ENCODE results near the gene GNGT2. TPM values are rescaled to one million over a fixed set of nuclear protein-coding genes. Genes with fewer than 3 reads are reported as not detected.

GNGT2 gene
- total RNA-seq, 2 donors from 2014 or later: 3.0 to 4.4 TPM

DNA sequence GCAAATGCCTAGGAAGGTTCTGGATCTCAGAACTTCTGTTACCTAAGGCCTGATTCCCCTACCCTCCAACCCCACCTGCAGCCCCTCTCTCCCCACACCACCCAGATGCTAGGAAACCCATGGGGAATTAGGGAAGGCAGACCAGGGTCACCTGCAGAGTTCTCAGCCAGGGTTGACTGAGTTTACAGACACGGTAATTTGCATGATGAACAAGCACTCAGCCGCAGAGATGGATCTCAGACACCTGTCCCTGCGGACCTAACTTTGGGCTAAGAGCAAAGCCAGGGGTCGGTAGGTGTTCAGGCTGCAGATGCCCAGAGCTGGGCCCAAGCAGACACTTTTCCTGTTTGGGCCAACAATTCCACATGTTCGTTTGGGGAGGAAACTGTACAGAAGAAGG lies 3.0 kb upstream of the GNGT2 start:
- H3K9me3 ChIP-seq (ENCODE audit: control insufficient read depth, low read length, poor library complexity, severe bottlenecking): no peaks in the 10 kb centered on the region
- Mint-ChIP-seq H3K36me3 (ENCODE audit: low read depth) (peaks cover 3% of the 10 kb centered on the region), H3K27me3 (no peaks in the 10 kb centered on the region), H3K27ac (peak overlapping the region; percentile 89), H3K4me3 (peak overlapping the region; percentile 69), H3K4me1 (peaks cover 76% of the 10 kb centered on the region)
- ATAC-seq (no peak), DNase-seq (no peak)

DNA sequence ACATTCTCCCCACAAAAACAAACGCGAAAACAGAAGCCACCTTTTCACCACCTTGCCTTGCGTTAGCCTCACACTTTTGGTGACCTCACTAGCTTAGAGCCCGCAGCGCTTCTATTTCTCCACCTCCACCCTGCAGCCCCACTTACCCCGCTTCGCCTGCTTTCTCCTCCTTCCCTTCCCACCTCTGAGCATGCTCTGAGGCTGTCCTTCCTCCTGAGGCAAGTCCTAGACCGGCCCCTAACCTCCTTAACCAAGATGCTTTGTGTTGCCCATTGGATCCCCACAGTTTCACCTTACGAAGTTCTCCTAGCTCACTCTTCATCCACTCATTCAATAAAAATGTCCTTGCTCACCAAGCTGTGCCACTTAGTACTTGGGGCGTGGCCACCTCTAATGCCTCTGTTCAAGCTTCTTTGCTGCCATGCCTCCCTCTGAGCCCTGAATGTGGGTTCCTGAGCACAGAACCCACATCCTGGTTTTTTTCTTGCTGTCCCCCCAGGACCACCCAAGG lies 1.3 kb downstream of the GNGT2 start:
- Mint-ChIP-seq H3K27me3 (no peaks in the 10 kb centered on the region), H3K4me3 (peak overlapping the region; percentile 97), H3K27ac (peak overlapping the region; percentile 94), H3K4me1 (peaks cover 49% of the 10 kb centered on the region), H3K36me3 (ENCODE audit: low read depth) (peaks cover 3% of the 10 kb centered on the region)
- no peaks in the 10 kb centered on the region for H3K9me3 ChIP-seq (ENCODE audit: control insufficient read depth, low read length, poor library complexity, severe bottlenecking)
- ATAC-seq: no peak
- no peak for DNase-seq

DNA sequence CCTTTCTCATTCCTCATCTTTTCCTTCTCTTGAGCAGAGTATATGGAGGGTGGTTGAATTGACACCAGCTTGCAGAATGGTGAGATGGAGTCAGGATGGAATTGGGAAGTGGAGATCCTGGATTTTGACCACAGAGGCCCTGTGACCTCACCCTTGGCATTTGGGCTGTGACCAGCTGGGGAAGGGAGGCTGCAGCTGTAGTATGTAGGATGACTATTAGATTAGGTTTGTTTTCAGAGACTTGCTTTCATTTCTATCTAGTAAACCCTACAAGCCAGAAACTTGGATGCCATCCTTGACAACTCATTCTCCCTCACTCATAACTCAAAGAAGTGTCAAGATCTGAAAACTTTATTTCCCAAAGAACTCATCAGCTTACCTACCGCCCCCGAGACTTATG lies 5.9 kb downstream of the GNGT2 start:
- H3K9me3 ChIP-seq (ENCODE audit: control insufficient read depth, low read length, poor library complexity, severe bottlenecking): no peaks in the 10 kb centered on the region
- ATAC-seq (no peak), DNase-seq (no peak)
- Mint-ChIP-seq H3K4me3 (no peak overlapping the region), H3K4me1 (peaks cover 17% of the 10 kb centered on the region), H3K27ac (no peak overlapping the region), H3K36me3 (ENCODE audit: low read depth) (peaks cover 4% of the 10 kb centered on the region), H3K27me3 (no peaks in the 10 kb centered on the region)

DNA sequence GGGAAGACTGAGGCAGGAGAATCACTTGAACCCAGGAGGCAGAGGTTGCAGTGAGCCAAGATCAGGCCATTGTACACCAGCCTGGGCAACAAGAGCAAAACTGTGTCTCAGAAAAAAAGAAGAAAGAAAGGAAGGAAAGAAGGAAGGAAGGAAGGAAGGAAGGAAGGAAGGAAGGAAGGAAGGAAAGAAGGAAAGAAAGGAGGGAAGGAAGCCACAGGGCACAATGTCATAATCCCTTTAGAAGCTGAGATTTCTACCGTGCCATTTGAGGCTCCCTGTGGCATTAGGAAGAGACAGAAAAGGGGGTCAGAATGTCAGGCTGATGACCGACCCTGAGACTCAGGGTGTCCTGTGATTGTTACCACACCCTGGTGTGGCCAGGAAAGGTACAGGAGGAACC lies 6.6 kb downstream of the GNGT2 start:
- H3K27ac Mint-ChIP-seq: peak overlapping the region; percentile 41
- DNase-seq (no peak), ATAC-seq (no peak)
- H3K9me3 ChIP-seq (ENCODE audit: control insufficient read depth, low read length, poor library complexity, severe bottlenecking): no peaks in the 10 kb centered on the region
- H3K4me3 Mint-ChIP-seq: no peak overlapping the region
- H3K27me3 Mint-ChIP-seq: no peaks in the 10 kb centered on the region
- peaks cover 4% of the 10 kb centered on the region for H3K36me3 Mint-ChIP-seq (ENCODE audit: low read depth)
- peaks cover 13% of the 10 kb centered on the region for H3K4me1 Mint-ChIP-seq

DNA sequence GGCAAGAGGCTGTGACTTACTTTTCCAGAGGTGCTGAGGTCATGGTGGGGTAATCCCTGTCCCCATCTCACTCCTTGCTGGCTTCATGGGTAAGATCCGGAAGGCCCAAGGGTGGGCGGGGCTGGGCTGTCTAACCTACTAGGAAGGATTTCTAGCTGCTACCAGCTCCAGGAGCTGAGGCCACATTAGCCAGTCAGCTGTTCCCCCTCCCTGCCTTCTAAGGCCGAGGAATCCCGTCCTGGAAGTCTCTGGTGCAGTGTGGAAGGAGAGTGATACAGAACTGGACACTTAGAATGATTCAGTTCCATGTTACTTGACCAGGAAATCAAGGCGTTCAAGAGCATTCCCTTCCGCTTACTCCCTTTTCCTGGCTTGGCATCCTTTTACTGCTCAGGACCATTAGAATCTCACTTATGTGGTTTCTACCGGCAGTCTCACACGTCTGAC lies 8.9 kb downstream of the GNGT2 start:
- H3K27me3 Mint-ChIP-seq: no peaks in the 10 kb centered on the region
- DNase-seq (no peak), ATAC-seq (no peak)
- no peak overlapping the region for H3K4me3 Mint-ChIP-seq
- peaks cover 7% of the 10 kb centered on the region for H3K4me1 Mint-ChIP-seq
- H3K27ac Mint-ChIP-seq: peak overlapping the region; percentile 37
- peaks cover 2% of the 10 kb centered on the region for H3K36me3 Mint-ChIP-seq (ENCODE audit: low read depth)
- H3K9me3 ChIP-seq (ENCODE audit: control insufficient read depth, low read length, poor library complexity, severe bottlenecking): no peaks in the 10 kb centered on the region

DNA sequence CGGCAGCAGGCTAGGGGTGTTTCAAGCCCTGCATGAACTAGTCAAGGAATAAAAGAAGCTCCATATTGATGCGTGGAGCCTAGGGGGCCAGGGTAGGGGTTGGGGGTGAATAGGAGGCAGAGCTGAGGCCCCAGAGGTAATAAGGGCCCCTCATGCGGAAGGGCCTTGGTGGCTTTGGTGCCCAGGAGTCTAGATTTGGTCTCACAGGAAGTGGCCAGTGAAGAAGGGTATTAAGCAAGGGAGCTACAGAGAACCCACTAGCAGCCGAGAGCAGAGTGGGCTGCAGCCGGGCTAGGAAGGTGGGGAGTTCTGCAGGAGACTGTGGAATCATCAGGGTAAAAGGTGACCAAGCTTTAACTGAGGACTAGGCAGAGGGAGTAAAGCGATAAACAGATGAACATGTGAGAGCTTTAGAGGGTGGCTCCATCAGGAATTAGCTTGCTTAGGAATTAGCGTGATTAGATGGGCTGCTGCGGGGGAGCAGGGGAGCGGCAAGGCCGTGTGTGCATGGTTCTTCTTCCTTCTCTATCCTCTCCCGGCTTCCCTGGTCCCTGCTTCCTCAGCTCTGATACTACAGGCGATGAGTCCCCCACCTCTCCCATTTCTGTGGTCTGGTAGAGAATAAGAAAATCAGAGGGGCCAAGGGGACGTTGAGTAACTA lies 9.8 kb downstream of the GNGT2 start:
- Mint-ChIP-seq H3K4me3 (no peak overlapping the region), H3K4me1 (peaks cover 9% of the 10 kb centered on the region), H3K36me3 (ENCODE audit: low read depth) (peaks cover 2% of the 10 kb centered on the region), H3K27ac (peak overlapping the region; percentile 34), H3K27me3 (no peaks in the 10 kb centered on the region)
- no peaks in the 10 kb centered on the region for H3K9me3 ChIP-seq (ENCODE audit: control insufficient read depth, low read length, poor library complexity, severe bottlenecking)
- DNase-seq: no peak
- no peak for ATAC-seq

DNA sequence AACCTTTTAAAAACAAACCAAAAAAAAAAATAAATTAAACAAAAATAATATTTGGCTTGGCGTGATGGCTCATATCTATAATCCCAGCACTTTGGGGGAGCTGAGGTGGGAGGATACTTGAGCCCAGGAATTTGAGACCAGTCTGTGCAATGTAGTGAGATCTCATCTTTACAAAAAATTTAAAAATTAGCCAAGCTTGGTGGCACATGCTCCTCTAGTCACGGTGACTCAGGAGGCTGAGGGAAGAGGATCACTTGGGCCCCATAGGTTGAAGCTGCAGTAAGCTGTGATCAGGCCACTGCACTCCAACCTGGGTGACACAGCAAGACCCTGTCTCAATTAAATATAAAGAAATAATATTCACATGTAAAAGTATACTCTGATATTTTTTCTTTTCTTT lies 12.2 kb downstream of the GNGT2 start:
- peaks cover 2% of the 10 kb centered on the region for H3K36me3 Mint-ChIP-seq (ENCODE audit: low read depth)
- H3K4me1 Mint-ChIP-seq: peaks cover 15% of the 10 kb centered on the region
- H3K27ac Mint-ChIP-seq: no peak overlapping the region
- H3K4me3 Mint-ChIP-seq: no peak overlapping the region
- ATAC-seq (no peak), DNase-seq (no peak)
- H3K9me3 ChIP-seq (ENCODE audit: control insufficient read depth, low read length, poor library complexity, severe bottlenecking): no peaks in the 10 kb centered on the region
- no peaks in the 10 kb centered on the region for H3K27me3 Mint-ChIP-seq

DNA sequence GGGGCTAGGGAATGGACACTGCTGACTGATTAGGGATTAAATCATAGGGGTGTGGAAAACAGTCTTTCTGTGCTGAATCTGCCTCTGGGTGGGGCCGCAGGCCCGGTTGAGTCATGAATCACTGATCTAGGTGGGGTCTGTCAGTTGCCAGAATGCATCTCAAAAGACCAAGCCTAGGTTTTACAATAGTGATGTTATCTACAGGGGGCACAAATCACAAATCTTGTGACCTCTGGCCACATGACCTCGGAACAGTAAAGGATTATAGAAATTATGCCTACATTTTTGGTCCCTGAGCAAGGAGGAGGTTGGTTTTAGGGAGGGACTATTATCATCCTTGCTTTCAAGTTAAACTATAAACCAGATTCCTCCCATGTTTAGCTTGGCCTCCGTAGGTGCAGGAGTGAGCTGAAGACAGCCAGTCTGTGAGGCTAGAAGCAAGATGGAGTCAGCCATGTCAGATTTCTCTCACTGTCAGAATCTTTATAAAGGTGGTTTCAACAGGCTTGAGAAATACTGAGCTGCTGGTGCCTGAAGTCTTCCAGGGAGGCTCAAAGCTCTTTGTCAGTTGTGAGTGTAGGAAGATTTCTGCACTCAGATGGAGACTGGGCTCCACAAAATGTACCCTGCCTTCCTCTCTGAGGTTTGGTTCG lies 12.9 kb downstream of the GNGT2 start:
- no peaks in the 10 kb centered on the region for H3K9me3 ChIP-seq (ENCODE audit: control insufficient read depth, low read length, poor library complexity, severe bottlenecking)
- DNase-seq (no peak), ATAC-seq (no peak)
- no peak overlapping the region for H3K4me3 Mint-ChIP-seq
- no peak overlapping the region for H3K27ac Mint-ChIP-seq
- peaks cover 21% of the 10 kb centered on the region for H3K4me1 Mint-ChIP-seq
- H3K36me3 Mint-ChIP-seq (ENCODE audit: low read depth): peaks cover 2% of the 10 kb centered on the region
- peaks cover 2% of the 10 kb centered on the region for H3K27me3 Mint-ChIP-seq

DNA sequence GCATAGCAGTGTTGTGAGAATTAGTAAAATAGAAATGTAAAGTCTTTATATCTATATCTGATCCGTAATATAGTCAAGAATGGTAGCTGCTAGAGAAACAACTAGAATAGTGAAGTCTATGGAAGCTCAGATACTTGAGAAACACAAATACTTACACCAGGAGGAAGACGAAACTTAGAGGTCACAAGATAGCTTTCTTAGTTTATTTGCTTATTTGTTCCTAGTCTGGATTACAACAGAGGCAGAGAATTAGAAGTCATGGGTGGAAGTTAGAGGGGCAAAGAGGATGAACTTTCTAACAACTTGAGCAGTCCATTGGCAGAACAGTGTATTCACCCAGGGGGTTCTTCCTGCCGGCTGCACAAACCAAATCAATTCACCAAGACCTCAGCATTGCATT lies 13.9 kb downstream of the GNGT2 start:
- H3K27ac Mint-ChIP-seq: no peak overlapping the region

DNA sequence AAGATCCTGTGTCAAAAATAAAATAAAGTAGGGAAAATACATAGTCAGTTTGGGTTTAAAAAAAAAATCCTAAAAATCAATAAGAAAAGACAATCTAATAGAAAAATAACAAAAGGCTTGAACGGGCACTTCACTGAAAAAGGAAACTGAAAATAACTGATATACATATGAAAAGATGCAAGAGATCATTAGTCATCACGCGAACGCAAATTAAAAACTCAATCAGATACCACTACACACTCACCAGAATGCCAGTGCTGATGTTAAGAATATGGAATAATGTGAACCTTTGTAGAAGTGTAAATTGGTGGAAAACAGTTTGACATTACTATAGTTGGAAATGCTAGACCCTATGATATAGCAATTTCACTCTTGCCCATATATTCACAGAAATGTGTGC lies 14.6 kb downstream of the GNGT2 start:
- H3K9me3 ChIP-seq (ENCODE audit: control insufficient read depth, low read length, poor library complexity, severe bottlenecking): no peaks in the 10 kb centered on the region
- ATAC-seq: no peak
- H3K27me3 Mint-ChIP-seq: peaks cover 7% of the 10 kb centered on the region
- H3K27ac Mint-ChIP-seq: no peak overlapping the region
- H3K36me3 Mint-ChIP-seq (ENCODE audit: low read depth): no peaks in the 10 kb centered on the region
- DNase-seq: no peak
- H3K4me3 Mint-ChIP-seq: no peak overlapping the region
- peaks cover 32% of the 10 kb centered on the region for H3K4me1 Mint-ChIP-seq

More for the DNA sequence above, 13.9 kb downstream of the GNGT2 start:
- no peak for ATAC-seq
- Mint-ChIP-seq H3K36me3 (ENCODE audit: low read depth) (no peaks in the 10 kb centered on the region), H3K4me1 (peaks cover 29% of the 10 kb centered on the region), H3K4me3 (no peak overlapping the region), H3K27me3 (peaks cover 7% of the 10 kb centered on the region)
- DNase-seq: no peak
- no peaks in the 10 kb centered on the region for H3K9me3 ChIP-seq (ENCODE audit: control insufficient read depth, low read length, poor library complexity, severe bottlenecking)

DNA sequence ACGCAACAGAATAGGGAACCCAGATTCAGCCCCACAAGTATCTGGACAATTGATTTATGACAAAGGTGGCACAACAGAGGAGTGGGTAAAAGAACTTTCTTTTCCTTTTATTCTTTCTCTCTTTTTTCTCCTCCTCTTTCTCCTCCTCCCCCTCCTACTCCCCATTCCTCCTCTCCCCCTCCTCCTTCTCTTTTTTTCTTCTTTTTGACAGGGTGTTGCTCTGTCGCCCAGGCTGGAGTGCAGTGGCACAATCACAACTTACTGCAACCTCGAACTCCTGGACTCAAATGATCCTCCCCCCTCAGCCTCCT lies 16.1 kb downstream of the GNGT2 start:
- H3K9me3 ChIP-seq (ENCODE audit: control insufficient read depth, low read length, poor library complexity, severe bottlenecking): no peaks in the 10 kb centered on the region
- ATAC-seq: no peak

DNA sequence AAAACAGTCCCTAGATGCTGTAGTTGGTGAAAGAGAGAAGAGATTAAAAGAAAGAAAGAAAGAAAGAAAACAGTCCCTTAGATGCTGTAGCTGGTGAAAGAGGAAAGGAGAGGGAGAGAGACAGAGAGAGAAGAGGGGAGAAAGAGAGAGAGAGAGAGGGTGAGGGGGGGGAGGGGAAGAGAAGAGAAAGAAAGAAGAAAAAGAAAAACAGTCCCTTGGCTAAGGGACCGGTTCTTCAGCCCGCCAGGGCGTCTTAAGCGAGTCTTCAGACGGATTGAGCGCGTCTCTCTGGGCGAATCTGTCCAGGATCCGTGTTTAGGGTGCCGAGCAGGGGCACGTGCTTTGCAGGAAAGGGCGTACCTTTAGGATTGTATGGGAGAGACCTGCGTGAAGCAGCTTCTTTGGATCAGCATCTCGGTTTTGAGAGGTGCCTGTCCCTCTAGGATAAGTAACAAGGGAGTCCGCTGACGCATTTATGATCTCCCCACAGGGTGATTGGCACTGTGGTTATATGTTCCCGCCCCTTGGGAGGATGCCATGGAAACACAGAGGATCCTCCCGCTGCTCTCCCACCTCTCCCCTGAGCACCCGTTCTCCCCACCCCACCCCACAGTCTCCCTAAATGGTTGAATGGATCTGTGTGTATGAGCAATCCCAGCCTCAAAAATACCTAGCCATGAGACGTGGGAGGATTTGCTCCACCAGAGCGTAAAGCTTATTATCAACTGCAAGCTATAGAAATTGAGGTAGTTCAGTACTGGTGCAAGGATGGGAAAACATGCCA lies 16.7 kb downstream of the GNGT2 start:
- ATAC-seq: no peak

More for the DNA sequence above, 16.1 kb downstream of the GNGT2 start:
- H3K4me1 Mint-ChIP-seq: peaks cover 30% of the 10 kb centered on the region
- peak overlapping the region; percentile 99 for H3K27ac Mint-ChIP-seq
- H3K36me3 Mint-ChIP-seq (ENCODE audit: low read depth): no peaks in the 10 kb centered on the region
- peaks cover 7% of the 10 kb centered on the region for H3K27me3 Mint-ChIP-seq
- H3K4me3 Mint-ChIP-seq: peak overlapping the region; percentile 96
- no peak for DNase-seq

More for the DNA sequence above, 16.7 kb downstream of the GNGT2 start:
- Mint-ChIP-seq H3K27me3 (peaks cover 7% of the 10 kb centered on the region), H3K27ac (peak overlapping the region; percentile 99), H3K4me1 (peaks cover 28% of the 10 kb centered on the region), H3K4me3 (peak overlapping the region; percentile 96), H3K36me3 (ENCODE audit: low read depth) (no peaks in the 10 kb centered on the region)
- peak in 1 of 3 donors; percentile 19 for DNase-seq
- no peaks in the 10 kb centered on the region for H3K9me3 ChIP-seq (ENCODE audit: control insufficient read depth, low read length, poor library complexity, severe bottlenecking)

All from T-helper 17 cell (primary cell).